ENCODE measurements around the gene DACT1.

The DACT1 gene

DNA sequence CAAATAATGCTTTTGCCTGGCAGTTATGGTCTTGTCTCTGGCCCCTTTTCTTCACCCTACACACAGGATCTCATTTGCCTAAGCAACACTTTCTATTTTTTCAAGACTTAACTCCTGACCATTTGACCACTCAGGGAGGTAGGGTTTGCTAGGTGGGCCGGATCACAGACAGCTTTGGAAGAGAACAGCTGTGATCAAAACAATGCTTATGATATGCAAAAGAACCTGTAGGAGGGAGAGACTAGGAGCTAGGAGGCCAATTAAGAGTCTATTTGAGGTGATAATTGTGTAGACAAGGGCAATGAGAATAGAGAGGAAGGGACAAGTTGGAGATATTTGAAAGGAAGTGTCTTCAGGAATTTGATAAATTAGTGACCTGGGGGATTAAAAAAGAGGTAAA, 12.3 kb upstream of the DACT1 start:
- no peak for TF ChIP-seq POLR2A (IDR thresholded peaks at IDR 0.05; ENCODE audit: low read depth, low read length)
- FAIRE-seq (no peak), DNase-seq (ENCODE audit: insufficient read length, low spot score) (no peak)

DNA sequence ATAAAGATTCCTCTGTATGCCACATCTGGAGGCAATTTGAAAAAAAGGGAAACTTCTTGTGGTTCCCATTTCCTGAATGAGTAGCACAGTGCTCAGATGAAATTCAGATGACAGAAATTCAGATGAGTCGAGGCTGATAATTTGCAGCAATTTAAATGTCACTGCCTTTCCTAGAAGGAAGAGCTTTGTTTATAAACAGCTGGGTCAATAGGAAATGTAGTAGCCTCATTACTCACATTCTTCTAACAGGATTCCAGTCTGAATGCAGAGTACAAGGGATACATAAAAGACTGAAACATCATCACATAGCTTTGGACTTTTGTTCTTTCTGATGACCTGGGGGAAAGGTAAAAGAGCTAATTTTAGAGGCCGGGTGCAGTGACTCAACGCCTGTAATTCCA, 11.3 kb upstream of the DACT1 start:
- TF ChIP-seq POLR2A (IDR thresholded peaks at IDR 0.05; ENCODE audit: low read depth, low read length), result no peak
- no peak for DNase-seq (ENCODE audit: insufficient read length, low spot score)
- no peak for FAIRE-seq

- DNase-seq (ENCODE audit: insufficient read length, low spot score), result no peak
- FAIRE-seq, result no peak
- TF ChIP-seq POLR2A (IDR thresholded peaks at IDR 0.05; ENCODE audit: low read depth, low read length), result no peak
These were observed 9.4 kb upstream of the DACT1 start for GRCh38 chr14:58628406-58628805.

DNA sequence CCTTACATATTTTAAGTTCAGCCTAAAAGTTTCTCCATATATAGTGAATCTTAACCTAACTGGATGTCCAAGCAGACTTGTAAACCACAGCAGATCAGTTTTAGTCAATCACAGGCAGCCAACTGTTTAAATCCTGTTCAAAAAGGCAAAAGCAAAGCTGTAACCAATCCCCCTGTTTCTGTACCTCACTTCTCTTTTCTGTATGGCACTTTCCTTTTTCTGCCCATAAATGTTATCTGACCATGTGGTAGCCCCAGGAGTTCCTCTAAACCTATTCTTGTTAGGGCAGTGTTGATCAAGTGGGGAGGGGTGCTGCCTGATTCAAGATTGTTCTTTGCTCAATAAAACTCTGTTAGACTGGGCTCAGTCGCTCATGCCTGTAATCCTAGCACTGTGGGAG, 8.5 kb upstream of the DACT1 start:
- no peak for DNase-seq (ENCODE audit: insufficient read length, low spot score)
- no peak for TF ChIP-seq POLR2A (IDR thresholded peaks at IDR 0.05; ENCODE audit: low read depth, low read length)
- FAIRE-seq, result no peak

DNA sequence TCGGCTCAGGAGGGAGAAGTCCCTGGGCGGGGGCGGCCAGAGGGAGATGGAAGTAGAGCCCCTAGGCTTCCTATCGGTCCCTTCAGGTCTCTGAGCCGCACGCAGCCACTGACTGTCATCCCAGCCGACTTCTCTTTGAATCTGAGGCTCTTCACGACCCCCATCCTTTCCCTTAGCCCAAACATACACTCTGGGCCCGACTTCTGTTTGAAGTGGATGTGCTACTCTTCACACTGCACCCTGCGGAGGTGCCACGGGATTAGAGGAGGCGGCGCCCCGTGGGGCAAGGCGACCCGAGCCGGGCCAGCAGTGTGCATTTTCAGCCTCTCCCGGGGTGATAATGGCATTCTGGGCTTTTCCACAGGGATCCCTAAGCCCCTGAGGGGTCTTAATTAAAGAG, 6.0 kb upstream of the DACT1 start:
- FAIRE-seq (no peak), DNase-seq (ENCODE audit: insufficient read length, low spot score) (no peak)
- TF ChIP-seq POLR2A (IDR thresholded peaks at IDR 0.05; ENCODE audit: low read depth, low read length), result no peak

- DNase-seq (ENCODE audit: insufficient read length, low spot score) (no peak), FAIRE-seq (no peak)
- no peak for TF ChIP-seq POLR2A (IDR thresholded peaks at IDR 0.05; ENCODE audit: low read depth, low read length)
These were observed 3.9 kb upstream of the DACT1 start for GRCh38 chr14:58633831-58634230.

DNA sequence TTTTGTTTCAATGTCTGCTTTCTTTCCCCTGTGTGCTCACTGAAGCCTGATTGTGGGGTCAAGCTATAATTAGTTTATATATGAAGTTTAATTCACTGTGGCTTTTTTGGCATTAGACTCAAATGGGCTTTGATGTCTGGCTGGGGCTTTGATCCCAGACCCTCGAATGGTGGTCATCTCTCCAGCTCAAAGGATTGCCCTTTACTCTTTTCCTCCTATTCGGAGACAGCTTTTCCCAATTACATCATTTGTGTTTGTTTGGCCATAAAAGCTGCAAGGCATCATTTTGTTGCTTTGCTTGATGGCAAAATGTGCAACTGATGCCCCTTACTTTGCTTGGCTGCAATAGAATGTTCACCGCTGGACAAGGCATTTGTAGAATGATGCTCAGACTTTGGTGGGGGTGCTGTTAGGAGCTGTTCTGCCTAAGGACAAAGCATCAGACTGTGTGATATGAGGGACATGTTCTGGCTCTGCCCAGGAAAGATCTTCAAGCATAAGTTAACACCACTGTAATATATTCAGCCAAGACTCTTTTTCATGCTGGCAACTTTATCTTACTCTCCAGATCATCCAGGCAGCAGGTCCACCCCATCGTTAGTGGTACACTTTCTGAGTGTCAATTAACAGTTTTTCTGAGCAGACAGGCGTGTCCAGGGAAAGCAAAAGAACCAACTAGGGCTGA, 3.2 kb upstream of the DACT1 start:
- no peak for TF ChIP-seq POLR2A (IDR thresholded peaks at IDR 0.05; ENCODE audit: low read depth, low read length)
- DNase-seq (ENCODE audit: insufficient read length, low spot score) (no peak), FAIRE-seq (no peak)

- no peak for DNase-seq (ENCODE audit: insufficient read length, low spot score)
- TF ChIP-seq POLR2A (IDR thresholded peaks at IDR 0.05; ENCODE audit: low read depth, low read length), result no peak
These were observed 2.5 kb upstream of the DACT1 start for GRCh38 chr14:58635091-58635830.

DNA sequence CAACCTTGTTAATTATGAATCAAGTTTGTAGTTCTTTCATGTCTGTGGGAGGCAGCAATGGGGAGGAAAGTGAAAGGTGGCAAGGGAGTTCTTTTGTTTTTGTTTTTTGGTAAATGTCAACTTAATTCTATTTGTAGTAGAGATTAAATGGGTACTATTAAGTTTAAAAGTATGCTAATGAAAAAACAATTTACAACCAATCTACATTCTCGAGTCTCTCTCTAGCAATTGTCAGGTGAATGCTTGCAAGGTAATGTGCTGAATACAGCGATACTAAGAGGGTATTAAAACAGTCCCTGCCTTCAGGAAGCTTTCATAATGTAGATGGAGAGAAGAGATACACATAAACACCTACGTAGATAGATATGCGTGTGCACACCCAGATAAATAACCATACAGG, 1.6 kb upstream of the DACT1 start:
- FAIRE-seq (no peak), DNase-seq (ENCODE audit: insufficient read length, low spot score) (no peak)
- no peak for TF ChIP-seq POLR2A (IDR thresholded peaks at IDR 0.05; ENCODE audit: low read depth, low read length)

More at GRCh38 chr14:58635091-58635830, 2.5 kb upstream of the DACT1 start:
- no peak for FAIRE-seq

DNA sequence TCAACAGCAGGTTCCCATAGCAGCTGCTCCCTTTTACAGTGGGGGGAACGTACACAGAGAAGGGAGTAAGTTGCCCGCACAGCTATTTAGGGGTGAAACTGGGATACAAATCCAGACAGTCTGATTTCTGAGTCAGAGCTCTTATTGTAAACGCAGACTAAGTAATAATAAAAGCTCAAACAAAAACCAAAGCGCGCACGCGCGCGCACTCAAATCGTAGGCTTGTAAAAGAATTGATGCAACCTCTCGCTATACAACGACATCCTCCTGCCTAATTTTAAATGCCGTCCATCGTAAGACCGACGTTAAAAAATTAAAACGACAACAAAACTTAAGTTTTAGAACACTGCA, 747 bp upstream of the DACT1 start:
- DNase-seq (ENCODE audit: insufficient read length, low spot score) (no peak), FAIRE-seq (no peak)
- no peak for TF ChIP-seq POLR2A (IDR thresholded peaks at IDR 0.05; ENCODE audit: low read depth, low read length)

DNA sequence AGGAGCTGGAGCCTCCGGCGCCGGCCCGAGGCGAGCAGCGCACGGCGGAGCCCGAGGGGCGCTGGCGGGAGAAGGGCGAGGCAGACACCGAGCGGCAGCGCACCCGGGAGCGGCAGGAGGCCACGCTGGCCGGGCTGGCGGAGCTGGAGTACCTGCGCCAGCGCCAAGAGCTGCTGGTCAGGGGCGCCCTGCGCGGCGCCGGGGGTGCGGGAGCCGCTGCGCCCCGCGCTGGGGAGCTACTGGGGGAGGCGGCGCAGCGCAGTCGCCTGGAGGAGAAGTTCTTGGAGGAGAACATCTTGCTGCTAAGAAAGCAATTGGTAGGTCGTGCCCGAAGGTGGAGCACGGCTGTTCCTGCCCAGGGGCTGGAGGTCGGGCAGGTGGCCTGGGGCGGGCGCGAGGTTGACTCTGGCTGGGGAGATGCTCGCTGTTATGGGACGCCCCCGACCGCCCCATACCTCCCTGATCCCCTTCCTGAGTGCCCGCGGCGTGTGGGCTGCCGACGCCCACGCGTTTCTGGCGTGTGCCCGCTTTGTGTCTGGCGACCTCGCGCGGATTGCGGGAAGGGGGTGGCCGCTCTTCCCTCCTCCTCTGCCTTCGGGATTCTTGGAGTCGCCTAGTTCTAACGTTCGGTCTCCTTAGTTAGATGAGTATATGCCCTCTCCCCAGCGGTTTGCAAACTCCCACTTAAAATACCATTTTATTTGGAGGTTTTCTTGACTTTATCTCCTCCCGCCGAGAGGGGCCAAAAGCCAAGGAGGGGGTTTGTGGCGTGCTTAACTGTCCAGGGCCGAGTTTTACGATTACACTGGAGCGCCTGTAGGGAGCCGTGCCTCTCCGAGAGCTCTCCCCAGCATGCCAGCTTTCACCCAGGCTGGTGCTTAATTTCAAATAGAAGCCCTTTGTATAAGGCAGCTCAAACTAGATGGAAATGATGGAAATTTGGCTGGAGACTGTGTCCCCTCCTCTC, 752 bp downstream of the DACT1 start:
- FAIRE-seq (no peak), DNase-seq (ENCODE audit: insufficient read length, low spot score) (no peak)
- no peak for TF ChIP-seq POLR2A (IDR thresholded peaks at IDR 0.05; ENCODE audit: low read depth, low read length)

GRCh38 chr14:58639198-58639565, 1.4 kb downstream of the DACT1 start:
- FAIRE-seq, result no peak
- no peak for DNase-seq (ENCODE audit: insufficient read length, low spot score)
- TF ChIP-seq POLR2A (IDR thresholded peaks at IDR 0.05; ENCODE audit: low read depth, low read length), result no peak

DNA sequence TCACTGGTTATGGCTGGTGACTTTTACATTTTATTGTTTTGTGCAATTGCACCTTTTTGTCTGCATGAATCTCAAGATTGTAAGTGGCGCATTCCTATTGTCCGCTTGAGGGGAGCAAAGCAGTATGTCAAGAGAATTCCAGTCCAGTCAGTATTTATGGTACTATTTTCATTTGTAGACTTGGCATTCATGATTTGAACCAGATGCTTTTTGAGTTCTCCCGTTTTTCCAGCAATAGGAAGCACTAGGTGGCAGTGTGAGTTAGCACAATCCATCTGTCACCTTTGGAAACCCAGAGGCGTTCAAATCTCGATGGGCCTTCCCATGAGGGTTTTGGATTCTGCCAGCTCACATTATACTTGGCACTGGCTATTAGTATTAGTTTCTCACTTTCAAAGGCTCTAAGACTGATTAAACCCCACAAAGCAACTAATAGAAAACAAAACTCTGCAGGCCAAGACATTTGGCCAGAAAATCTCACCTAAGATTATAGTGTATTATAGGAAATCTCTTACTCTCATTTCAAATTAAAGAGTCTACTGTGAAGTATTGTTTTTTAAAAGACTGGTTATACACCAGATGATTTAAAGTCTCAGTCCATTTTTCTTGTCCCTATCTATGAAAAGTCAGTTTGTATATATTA, 2.2 kb downstream of the DACT1 start:
- TF ChIP-seq POLR2A (IDR thresholded peaks at IDR 0.05; ENCODE audit: low read depth, low read length), result no peak
- peak; percentile 50 for FAIRE-seq
- DNase-seq (ENCODE audit: insufficient read length, low spot score), result no peak

GRCh38 chr14:58640959-58641358, 3.2 kb downstream of the DACT1 start:
- FAIRE-seq, result no peak
- DNase-seq (ENCODE audit: insufficient read length, low spot score), result no peak
- TF ChIP-seq POLR2A (IDR thresholded peaks at IDR 0.05; ENCODE audit: low read depth, low read length), result no peak
